ENCODE data around the gene CDKN2C.
"Not testable (repeated sequence)": the region's sequence is repeated elsewhere in the genome, so short reads cannot be mapped to it uniquely, and the experiment has no call there.

The CDKN2C gene

DNA sequence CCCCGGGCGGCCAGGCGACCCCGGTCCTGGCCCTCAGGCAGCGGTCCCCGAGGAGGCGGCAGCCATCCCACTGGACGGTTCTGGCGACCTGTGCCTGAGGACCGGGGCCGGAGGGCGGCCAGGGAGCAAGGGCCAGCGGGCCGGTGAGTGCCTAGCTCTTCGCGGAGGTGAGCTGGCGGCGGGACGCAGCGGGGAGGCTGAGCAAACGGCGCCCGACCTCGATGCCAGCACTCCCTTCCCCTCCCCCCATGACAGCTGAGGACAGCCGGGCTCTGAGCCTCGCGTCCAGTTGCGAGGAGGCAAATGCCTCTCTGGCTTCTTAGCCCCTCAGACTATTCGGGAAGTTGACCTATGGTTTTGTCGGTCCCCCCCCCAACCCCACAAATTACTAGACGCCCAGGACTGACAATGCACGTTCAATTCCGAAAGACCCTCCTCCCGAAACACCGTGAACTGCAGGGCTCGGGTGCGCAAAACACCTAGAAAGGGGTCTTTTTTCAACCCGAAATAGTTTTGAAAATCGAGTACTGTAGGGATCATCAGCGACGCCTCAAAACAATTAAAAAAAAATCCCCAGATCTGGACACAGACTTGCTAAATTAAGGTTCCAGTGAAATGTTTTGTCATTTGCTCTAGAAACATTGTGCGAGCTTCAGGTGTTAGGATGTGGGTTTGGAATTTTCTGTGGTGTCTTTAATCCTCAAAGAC is 8.3 kb downstream of the CDKN2C start:
- peak overlapping the region; percentile 38 for H3K4me3 ChIP-seq (ENCODE audit: low read depth, low read length)

DNA sequence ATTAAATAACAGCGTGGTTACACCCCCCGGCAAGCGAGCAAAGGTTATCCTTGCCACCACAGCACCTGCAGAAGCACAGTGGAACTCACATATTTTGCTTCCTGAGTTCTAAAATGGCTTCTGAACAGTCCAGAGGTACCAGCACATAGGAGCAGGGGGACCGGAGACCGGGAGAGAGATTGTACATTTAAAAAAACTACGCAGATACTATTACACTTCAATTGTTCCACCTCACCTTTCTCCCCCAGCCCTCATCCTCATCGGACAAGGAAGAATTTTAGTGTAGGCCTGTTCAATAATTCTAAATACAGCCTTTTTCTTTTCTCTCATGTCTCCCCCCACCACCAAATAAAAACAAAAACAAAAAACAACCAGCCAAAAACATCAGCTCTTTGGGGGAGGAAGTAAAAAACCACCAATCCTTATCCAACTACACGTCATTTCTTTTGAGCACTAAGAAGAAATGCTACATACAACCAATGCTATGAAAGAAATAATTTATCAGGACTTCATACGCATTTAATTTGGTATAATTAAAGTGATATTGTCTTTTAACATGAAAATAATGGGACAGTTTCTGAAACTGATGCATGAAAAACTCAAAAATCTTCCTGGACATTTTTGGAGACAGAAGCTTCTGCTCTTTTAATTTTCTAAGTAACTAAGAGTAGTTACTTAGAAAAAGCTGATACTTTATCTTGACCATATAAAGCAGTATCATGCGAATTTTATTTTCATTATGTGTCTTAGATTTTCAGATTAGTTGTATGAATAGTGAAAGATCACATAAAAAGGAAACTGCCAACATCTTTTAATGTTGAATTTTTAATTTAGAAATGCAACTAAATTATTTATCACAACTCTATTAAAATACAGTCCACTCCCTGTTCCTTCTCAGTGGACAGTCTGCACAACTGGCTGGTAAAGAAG is 9.1 kb downstream of the CDKN2C start:
- H3K4me3 ChIP-seq (ENCODE audit: low read depth, low read length), result no peak overlapping the region

DNA sequence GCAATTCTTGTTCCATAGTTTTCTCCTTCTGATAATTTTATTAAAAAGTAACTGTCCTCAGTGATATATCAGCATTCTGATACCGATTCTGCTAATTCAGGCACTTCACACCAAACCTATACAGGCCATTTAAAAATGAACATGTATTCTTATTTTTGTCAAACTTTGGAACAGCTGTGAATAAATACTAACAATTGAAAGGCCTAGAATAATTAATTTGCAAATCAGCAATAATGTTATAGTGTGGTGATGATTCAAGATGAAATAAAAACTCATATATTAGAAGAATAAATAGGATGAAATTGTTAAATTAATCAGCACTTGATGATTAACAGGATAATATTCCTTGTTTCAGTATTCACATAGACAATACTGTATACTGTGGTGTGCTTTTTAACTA is 9.9 kb downstream of the CDKN2C start:
- no peak overlapping the region for H3K4me3 ChIP-seq (ENCODE audit: low read depth, low read length)

DNA sequence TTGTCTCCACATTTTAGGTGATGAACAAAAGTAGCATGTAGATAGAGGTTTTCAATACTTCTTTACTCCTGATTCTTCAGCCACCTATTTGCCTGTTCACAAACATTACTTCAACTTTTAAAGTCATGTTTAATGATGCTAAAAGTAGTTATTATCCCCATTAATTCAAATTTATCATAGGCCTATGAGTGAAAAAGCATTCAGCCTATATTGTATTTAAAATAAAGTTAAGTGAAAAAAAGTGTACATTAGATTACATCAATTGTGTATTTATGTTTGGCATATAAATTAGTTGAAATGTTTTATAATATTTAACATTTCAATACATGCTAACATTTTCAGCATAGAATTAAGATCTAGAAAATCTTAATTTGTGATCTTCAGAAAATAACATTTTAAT is 10.5 kb downstream of the CDKN2C start:
- no peak overlapping the region for H3K4me3 ChIP-seq (ENCODE audit: low read depth, low read length)

DNA sequence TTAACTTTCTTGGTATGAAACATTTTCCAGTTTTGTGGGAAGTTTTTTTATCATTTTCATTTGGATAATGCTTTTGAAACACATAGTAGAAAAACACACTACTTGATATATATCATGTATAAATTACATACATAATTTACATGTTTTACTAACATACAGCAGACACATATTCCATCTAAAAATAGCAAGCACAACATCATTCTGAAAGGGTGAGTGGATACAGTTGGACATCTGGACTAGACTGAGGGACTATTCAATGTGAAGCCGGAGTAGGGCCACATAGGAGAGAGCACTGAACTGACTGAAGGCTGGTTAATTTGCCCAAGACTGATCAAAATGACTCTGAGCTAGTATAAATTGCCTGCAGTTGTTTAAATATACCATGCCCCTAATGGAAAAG is 11.7 kb downstream of the CDKN2C start:
- H3K4me3 ChIP-seq (ENCODE audit: low read depth, low read length), result no peak overlapping the region

DNA sequence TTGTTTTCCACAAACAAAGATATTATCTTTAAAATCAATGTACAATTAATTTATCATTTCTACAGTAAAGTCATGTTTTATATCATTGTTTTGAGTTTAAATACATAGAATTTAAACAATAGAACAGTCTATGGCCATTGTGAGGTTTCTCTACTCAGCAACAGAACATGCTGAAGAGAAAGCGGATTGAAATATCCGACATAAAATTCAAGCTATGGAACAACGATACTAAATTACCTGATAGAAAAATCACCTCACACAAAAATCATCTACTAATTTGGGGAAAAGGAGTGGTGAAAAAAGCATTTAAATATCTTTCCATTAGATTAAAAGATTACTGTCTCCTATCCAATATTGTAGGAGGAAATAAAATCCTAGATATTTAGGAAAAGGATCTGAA is 12.6 kb downstream of the CDKN2C start:
- no peak overlapping the region for H3K4me3 ChIP-seq (ENCODE audit: low read depth, low read length)

DNA sequence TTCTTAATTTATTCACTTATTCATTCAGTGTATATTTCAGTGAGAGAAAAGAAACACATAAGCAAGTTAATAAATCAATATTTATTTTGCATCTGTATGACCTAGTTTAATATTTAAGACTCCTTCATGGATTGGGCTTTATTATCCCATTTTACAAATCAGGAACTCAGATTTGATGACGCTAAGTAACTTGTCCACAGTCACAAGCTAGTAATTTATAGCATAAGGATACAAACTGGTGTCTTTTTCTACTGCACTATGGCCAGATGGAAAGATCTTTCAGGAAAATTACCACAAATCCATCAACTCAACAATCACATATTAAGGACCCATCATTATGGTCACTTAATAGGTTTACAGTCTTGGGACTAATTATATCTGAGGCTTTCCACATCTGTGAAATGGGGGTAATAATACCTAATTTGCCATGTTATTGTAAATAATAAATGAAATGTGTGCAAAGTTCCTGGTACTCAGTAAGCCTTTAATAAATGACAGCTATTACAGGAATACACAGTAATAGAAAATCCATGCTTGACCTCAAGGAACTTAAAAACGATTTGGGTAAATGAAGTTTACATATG is 13.3 kb downstream of the CDKN2C start:
- H3K4me3 ChIP-seq (ENCODE audit: low read depth, low read length), result no peak overlapping the region

DNA sequence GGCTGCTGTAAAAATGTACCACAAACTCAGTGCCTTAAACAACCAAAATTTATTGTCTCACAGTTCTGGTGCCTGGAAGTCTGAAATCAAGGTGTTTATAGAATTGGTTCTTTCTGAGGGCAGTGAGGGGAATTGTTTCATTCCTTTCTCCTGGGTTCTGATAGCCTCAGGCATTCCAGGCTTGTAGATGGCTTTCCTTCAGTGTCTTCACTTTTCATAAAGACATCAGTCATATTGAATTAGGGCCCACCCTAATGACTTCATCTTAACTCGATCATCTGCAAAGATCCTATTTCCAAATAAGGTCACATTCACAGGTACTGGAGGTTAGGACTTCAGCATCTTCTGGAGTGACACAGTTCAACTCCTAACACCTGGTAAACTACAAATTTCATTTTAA is 15.0 kb downstream of the CDKN2C start:
- H3K4me3 ChIP-seq (ENCODE audit: low read depth, low read length), result no peak overlapping the region

DNA sequence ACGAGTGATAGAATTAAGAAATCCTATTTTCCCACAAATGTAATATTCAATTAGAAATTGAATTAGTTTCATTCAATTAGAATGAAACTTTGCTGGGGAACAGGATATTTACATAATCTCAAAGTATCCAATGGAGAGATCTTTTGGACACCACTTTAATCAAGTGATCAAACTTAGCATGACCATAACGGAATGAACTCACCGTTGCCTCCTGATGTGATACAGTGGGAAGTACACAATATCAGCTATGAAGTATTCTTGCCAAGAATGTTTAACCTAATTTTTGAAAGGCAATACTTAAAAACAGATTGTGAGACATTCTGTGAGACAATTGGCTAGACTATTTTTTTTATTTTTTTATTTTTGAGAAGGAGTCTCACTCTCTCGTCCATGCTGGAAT is 16.6 kb downstream of the CDKN2C start:
- H3K4me3 ChIP-seq (ENCODE audit: low read depth, low read length), result no peak overlapping the region

DNA sequence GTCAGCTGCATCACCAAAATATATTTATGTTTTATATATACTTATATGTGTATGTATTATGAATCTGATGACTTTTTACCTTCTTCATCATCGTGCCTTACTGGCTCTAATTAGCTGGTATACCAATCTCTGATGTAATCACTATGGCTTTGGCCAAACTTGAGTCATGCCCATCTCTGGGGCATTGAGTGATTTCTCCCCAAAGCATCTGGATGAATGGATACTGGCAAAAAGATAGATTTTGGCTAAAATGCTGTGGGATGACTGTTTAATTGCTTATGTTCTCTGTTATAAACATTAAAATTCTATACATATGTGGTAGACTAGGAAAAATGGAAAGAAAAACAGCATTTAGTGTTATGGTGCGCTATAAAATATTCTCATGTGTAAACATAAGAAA is 19.6 kb downstream of the CDKN2C start:
- no peak overlapping the region for H3K4me3 ChIP-seq (ENCODE audit: low read depth, low read length)

DNA sequence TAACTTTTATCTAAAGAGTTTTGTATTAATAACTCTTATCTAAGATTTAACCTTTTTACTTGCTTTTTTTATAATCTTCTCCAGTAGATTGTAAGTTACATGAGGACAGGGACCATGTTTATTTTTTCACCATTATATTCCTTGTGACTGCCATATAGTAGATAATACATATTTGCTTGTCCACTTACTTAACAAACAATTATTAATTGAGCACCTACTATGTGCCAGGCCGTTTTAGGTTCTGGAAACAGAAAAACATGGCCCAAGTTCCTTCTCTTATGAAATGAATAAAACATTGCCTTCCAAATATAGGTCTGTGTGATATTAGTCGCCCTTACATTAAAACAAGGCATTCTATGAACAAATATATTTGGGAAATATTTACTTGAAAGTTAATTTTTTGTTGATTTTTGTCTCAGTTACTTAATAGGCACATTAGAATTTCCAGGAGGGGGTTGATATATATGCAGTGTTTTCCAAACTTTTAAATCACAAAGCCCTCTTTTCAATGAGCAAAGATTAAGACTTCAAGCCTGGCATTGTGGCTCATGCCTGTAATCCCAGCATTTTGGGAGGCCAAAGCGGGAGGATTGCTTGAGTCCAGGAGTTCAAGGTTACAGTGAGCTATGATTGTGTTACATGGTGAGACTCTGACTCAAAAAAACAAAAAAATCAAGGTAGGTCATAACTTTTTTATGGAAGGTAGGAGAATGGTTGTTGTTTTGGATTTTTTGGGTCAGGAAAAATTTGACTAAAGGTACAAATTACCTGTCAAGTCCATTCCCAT is 22.7 kb downstream of the CDKN2C start:
- H3K4me3 ChIP-seq (ENCODE audit: low read depth, low read length), result no peak overlapping the region

DNA sequence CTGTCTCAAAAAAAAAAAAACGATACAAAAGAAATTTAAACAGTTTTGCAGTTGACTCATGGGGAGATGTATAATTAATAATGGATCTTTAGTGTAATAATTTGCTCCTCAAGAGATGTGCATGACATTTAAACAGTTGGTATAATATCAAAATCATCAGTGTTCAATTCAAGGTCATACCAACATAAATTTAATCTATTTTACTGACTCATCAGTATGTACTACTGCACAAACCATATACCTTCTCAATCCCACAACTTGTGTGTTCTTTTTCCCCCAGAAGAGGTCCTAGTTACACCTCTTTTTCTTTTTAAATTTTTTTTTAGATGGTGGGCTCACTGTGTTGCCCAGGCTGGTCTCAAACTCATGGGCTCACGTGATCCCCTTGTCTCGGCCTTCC is 23.6 kb downstream of the CDKN2C start:
- H3K4me3 ChIP-seq (ENCODE audit: low read depth, low read length), result no peak overlapping the region

DNA sequence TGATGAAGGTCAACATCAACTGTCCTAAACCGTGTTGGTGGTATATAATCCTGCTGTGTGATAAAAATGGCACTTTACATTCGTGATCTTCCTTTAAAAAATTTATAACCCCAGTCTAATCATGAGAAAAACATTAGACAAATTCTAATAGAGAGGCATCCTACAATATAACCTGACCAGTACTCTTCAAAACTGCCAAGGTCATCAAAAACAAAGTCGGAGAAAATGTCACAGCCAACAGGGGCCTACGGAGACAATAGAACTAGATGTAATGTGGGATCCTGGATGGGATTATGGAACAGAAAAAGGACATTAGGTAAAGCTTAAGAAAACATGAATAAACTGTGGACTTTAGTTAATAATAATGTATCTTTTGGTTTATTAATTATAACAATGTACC is 25.0 kb downstream of the CDKN2C start:
- no peak overlapping the region for H3K4me3 ChIP-seq (ENCODE audit: low read depth, low read length)

DNA sequence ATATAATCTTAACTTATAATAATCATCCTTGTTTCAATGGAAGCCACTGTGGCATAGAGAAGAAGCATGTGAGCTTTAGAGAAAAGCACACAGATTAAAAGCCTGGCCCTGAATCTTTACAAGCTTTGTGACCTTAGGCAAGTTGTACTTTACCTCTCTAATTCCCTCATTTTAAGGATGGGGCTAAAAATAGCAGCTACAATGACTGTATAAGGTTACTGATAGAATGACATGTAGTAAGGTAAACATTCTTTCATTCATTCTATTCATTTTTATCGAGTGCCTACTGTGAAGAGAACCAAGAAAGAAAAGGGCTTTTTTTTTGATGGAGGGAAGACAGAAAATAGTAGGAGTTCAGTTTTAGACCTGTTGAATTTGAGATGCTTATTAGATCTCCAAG is 25.6 kb downstream of the CDKN2C start:
- H3K4me3 ChIP-seq (ENCODE audit: low read depth, low read length), result no peak overlapping the region

DNA sequence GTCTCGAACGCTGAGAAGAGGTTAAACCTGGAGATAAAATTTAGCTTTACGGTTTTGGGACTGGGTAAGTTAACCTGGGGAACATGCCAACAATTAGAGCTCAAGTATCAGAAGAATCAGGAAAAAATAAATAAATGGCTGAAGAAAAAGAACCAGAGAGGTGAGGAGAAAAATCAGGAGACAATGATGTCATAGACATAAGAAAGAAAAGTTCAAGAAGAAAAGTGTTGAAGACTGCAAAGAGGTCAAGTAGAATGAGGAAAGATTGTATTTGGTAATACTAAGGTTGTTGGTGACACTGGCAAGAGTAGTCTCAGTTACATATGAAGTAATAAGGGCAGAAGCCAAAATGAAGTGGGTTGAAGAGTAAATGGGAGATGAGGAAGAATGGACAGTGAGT is 26.0 kb downstream of the CDKN2C start:
- H3K4me3 ChIP-seq (ENCODE audit: low read depth, low read length), result no peak overlapping the region

DNA sequence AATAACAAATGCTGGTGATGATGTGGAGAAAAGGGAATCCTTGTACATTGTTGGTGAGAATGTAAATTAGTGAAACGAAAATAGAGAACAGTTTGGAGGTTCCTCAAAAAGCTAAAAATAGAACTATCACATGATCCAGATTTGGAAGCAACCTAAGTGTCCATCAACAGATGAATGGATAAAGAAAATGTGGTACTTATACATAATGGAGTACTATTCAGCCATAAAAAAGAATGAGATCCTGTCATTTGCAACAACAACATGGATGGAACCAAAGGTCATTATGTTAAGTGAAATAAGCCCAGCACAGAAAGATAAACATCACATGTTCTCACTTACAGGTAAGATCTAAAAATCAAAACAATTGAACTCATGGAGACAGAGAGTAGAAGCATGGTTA is 29.3 kb downstream of the CDKN2C start:
- H3K4me3 ChIP-seq (ENCODE audit: low read depth, low read length), result not testable (repeated sequence)

DNA sequence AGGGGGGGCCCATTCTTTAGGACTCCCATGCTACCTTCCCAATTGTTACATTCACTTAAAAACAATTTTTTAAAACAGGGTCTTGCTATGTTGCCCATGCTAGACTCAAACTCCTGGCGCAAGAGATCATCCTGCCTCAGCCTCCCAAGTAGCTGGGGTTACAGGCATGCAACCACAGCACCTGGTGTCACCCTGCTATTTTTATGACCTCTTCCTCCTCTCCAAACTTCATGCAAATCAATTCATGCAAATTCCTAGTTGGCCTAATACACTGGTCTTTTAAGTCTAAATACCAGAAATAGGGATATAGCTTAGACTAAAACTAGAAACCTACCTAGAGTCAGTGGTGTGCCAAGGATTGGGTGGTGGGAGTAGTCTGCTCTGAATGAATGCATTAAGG is 30.1 kb downstream of the CDKN2C start:
- H3K4me3 ChIP-seq (ENCODE audit: low read depth, low read length), result no peak overlapping the region

DNA sequence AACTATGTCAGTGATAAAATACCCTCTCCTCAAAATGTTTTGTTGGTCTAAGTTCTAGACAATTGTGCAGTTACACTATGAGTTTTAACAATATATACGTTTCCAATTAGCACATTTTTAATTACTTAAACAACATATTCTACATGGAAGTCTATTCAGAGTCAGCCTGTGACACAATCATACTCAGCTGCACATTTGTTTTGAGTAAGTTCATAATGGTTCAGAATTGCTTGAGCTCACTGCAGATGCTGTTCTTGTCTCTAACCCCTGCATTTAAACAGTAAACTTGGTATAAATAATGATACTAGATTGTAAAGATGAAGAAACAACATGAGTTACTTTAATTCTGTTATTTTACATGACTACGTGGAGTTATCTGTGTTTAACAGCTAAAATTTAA is 30.6 kb downstream of the CDKN2C start:
- no peak overlapping the region for H3K4me3 ChIP-seq (ENCODE audit: low read depth, low read length)

DNA sequence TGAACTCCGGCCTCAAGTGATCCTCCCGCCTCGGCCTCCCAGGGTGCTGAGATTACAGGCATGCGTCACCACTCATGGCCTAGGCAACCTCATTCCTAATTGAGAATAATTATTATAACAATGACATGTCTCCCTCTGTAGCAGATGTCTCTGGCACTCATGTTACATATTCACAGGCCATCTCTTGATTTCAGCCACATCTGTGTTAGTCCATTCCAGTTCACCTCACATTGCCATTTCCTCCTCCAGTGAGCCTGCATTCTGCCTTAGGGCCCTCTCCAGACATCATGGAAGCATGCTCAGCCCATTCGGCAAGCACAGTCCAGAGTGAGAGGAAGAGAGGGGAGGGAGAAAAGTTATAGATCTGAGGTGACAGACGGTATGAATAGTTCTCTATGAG is 32.5 kb downstream of the CDKN2C start:
- H3K4me3 ChIP-seq (ENCODE audit: low read depth, low read length), result no peak overlapping the region

DNA sequence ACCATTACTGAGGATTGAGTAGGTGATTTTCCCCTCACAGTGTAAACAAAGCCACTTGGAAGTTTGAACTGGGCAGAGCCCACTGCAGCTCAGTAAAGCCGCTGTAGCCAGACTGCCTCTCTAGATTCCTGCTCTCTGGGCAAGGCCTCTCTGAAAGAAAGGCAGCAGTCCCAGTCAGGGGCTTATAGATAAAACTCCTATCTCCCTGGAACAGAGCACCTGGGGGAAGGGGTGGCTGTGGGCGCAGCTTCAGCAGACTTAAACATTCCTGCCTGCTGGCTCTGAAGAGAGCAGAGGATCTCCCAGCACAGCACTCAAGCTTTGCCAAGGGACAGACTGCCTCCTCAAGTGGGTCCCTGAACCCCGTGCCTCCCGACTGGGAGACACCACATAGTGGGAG is 35.5 kb downstream of the CDKN2C start:
- not testable (repeated sequence) for H3K4me3 ChIP-seq (ENCODE audit: low read depth, low read length)

DNA sequence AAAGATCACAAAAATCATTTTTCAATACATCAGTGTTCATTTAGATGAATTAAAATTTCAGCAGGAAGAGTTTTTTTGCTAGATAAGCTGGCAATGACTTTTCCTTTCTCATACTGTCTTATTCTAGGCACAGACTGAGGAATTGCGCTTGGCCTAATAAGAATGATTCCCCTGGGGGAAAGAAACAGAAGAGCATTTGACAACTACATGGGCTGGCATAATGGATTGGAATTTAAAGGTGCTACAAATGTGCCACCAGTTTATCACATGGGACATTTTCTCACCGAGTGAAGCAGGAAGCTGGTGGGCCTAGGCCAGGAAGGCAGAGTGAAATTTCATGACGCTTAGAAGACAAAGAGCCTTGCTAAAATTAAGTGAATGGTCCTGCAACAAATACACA is 39.3 kb downstream of the CDKN2C start:
- no peak overlapping the region for H3K4me3 ChIP-seq (ENCODE audit: low read depth, low read length)
